Astrocyte of the spinal cord (primary cell): ENCODE results near the gene ADO.
"Not testable (repeated sequence)": the region's sequence is repeated elsewhere in the genome, so short reads cannot be mapped to it uniquely, and the experiment has no call there.

Experiments used
- DNase-seq: peaks from one replicate; pipeline ENCODE4 v3.0.0; 2011; ENCODE audit warnings: low read depth, low spot score
- H3K4me3 ChIP-seq: 2 replicates; pipeline ENCODE4 v1.5.1; 2011; ENCODE audit warnings: low read depth, mild to moderate bottlenecking, low read length, moderate library complexity
- CTCF ChIP-seq: IDR thresholded peaks from 2 replicates; pipeline ENCODE4 v1.5.1; 2012; ENCODE audit warnings: low read depth, mild to moderate bottlenecking, low read length, inconsistent platforms
- in situ Hi-C: cut with HindIII; loops from 2 replicates; pipeline ENCODE4 v1.10.0; 2017; ENCODE audit warnings: low sequenced_read_pairs

Gene ADO

DNA sequence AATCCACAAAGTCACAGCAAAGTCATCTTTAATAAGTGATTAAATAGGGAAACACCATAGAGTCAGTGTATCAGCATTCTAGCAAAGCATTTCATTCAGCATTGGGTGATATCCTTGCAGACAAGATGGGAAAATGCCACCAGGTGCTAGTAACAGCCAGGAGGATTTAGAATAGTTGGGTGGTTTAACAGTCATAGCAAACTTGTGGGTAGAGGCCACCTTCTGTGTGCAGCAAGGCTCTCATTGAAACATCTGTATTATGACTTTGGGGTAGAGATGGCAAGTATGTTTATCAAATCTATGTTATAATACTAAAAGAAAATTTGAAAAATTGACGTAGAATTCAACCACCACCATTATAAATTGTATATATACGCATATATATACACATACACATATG lies 26.4 kb upstream of the ADO start:
- no peak overlapping the region for H3K4me3 ChIP-seq
- in situ Hi-C loops: no loop called here
- no peak for DNase-seq
- no peak for TF ChIP-seq CTCF

DNA sequence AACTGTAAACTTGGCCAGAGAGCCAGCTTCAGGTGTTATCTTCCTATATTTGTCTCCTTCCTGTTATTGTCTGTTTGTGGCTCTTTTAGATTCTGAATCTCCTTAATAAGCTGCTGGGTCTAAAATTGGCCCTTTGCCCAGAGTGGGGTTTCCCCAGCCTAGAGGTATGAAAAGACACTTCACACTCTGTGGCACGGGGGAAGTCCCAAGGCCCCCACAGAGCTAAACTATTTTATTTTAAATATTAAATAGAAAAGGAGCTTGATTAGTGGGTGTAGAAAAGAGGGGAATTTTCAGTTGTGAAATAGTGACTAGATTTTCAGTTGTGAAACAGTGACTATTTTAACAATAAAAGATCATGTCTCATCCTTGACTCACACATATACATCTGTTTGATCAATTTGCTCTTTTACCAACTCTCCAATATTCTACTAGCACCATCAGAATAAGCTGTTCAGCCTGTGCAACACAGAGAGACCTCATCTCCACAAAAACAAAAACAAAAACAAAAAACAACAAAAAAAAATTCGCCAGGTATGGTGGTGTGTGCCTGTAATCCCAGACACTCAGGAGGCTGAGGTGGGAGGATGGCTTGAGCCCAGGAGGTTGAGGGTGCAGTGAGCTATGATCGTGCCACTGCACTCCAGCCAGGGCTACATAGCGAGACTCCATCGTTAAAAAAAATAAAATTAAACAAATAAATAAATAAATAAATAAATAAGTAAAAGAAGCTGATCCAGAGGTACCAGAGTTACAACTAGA lies 24.9 kb upstream of the ADO start:
- TF ChIP-seq CTCF: no peak
- in situ Hi-C loops: no loop called here
- DNase-seq: no peak
- no peak overlapping the region for H3K4me3 ChIP-seq

DNA sequence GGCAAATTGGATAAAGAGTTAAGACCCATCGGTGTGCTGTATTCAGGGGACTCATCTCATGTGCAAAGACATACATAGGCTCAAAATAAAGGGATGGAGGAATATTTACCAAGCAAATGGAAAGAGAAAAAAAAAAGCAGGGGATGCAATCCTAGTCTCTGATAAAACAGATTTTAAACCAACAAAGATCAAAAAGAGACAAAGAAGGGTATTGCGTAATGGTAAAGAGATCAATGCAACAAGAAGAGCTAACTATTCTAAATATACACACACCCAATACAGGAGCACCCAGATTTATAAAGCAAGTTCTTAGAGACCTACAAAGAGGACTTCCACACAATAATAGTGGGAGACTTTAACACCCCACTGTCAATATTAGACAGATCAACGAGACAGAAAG lies 20.0 kb upstream of the ADO start:
- in situ Hi-C loops, DNase-seq, H3K4me3 ChIP-seq: not testable (repeated sequence)

DNA sequence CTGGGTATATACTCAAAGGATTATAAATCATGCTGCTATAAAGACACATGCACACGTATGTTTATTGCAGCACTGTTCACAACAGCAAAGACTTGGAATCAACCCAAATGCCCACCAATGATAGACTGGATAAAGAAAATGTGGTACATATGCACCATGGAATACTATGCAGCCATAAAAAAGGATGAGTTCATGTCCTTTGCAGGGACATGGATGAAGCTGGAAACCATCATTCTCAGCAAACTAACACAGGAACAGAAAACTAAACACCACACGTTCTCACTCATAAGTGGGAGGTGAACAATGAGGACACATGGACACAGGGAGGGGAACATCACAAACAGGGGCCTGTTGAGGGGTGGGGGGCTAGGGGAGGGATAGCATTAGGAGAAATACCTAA lies 16.2 kb upstream of the ADO start:
- H3K4me3 ChIP-seq, DNase-seq, in situ Hi-C loops: not testable (repeated sequence)

GRCh38 chr10:62788861-62789467 lies 15.6 kb upstream of the ADO start:
- no peak for TF ChIP-seq CTCF
- in situ Hi-C loops: no loop called here
- peak; percentile 12 for DNase-seq
- H3K4me3 ChIP-seq: no peak overlapping the region

GRCh38 chr10:62790019-62790555 lies 14.4 kb upstream of the ADO start:
- no peak overlapping the region for H3K4me3 ChIP-seq
- in situ Hi-C loops: no loop called here
- DNase-seq: no peak
- TF ChIP-seq CTCF: no peak

DNA sequence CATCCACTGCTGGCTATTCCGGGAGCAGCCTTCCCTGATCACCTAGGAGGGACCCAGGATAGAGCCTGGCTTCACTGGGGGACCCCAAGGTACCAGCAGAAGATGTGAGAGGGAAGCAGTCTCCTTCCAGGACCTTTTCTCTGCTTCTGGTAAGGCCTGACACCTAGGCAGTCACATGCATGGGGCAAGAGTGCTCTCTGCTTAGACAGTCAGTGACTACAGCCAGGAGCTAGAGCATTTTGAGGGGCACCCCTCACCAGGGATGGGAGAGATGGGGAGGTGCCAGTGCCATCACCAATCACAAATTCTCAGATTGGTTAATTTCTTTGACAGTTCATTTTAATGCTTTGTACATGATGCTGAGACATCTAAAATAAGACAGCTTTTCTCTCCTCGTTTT lies 13.9 kb upstream of the ADO start:
- no peak for TF ChIP-seq CTCF
- DNase-seq: no peak
- in situ Hi-C loops: no loop called here

More for the DNA sequence above, 13.9 kb upstream of the ADO start:
- H3K4me3 ChIP-seq: no peak overlapping the region
